CD14-positive monocyte (primary cell): ENCODE results near the gene MYH7B. TPM values are rescaled to one million over a fixed set of nuclear protein-coding genes. Genes with fewer than 3 reads are reported as not detected.

Source experiments
- DNase-seq, 3 donors: peaks; one replicate each; pipeline ENCODE4 v3.0.0-alpha.2; 2011 to 2022
- H2AFZ ChIP-seq: 2 replicates; pipeline ENCODE4 v1.6.0; 2012; ENCODE audit warnings: mild to moderate bottlenecking, low read depth, low read length, inconsistent platforms; ENCODE audit not compliant: insufficient read depth, poor library complexity, severe bottlenecking
- H3K27ac ChIP-seq, 2 donors: 1 replicate in 1 of 2; 2 replicates in 1 of 2; pipeline ENCODE4 v1.5.1; 2012 to 2013; ENCODE audit warnings: low read length in 2 of 2, control low read depth in 1 of 2, inconsistent platforms in 1 of 2, low read depth in 1 of 2, mild to moderate bottlenecking in 1 of 2
- H3K27me3 ChIP-seq, 2 donors: one replicate each; pipeline versions ENCODE4 v1.6.0 to v1.6.1; 2011 to 2013; ENCODE audit warnings: low read length in 2 of 2; ENCODE audit not compliant: control insufficient read depth in 2 of 2, insufficient read depth in 2 of 2
- H3K36me3 ChIP-seq, 2 donors: replicated peaks in 1 of 2; 1 replicate in 1 of 2; 2 replicates in 1 of 2; pipeline versions ENCODE4 v1.5.1 to v1.6.1; 2012 to 2013; ENCODE audit warnings: low read length in 2 of 2, control low read depth in 1 of 2, inconsistent platforms in 1 of 2, mild to moderate bottlenecking in 1 of 2; ENCODE audit not compliant: insufficient read depth in 2 of 2, control insufficient read depth in 1 of 2
- H3K4me1 ChIP-seq, 2 donors: 1 replicate in 1 of 2; 2 replicates in 1 of 2; pipeline versions ENCODE4 v1.5.1 to v1.6.1; 2012 to 2013; ENCODE audit warnings: low read length in 2 of 2, control low read depth in 1 of 2, inconsistent platforms in 1 of 2, mild to moderate bottlenecking in 1 of 2, moderate library complexity in 1 of 2; ENCODE audit not compliant: insufficient read depth in 2 of 2, control insufficient read depth in 1 of 2
- H3K4me2 ChIP-seq: replicated peaks from 2 replicates; pipeline ENCODE3; 2012; ENCODE audit warnings: low read length, moderate library complexity, mild to moderate bottlenecking; ENCODE audit not compliant: poor library complexity, severe bottlenecking; ENCODE audit errors: extremely low read depth
- H3K4me3 ChIP-seq, 3 experiments: fragments of 200-600 bp in 1 of 3; sonication (generic) in 1 of 3; replicated peaks in 1 of 3; 1 replicate in 2 of 3; 2 replicates in 1 of 3; pipeline ENCODE4 v1.5.1; 2011 to 2013; ENCODE audit warnings: low read length in 3 of 3, mild to moderate bottlenecking in 3 of 3, control low read depth in 2 of 3, low read depth in 2 of 3, inconsistent platforms in 1 of 3, moderate library complexity in 1 of 3
- H3K79me2 ChIP-seq: 2 replicates; pipeline ENCODE4 v1.6.0; 2012; ENCODE audit warnings: mild to moderate bottlenecking, control low read depth, inconsistent platforms, low read length, moderate library complexity; ENCODE audit not compliant: insufficient read depth
- H3K9ac ChIP-seq: 2 replicates; pipeline ENCODE4 v1.6.0; 2017; ENCODE audit warnings: low read length, mild to moderate bottlenecking; ENCODE audit not compliant: insufficient read depth, poor library complexity, severe bottlenecking
- H3K9me3 ChIP-seq, 2 donors: replicated peaks in 1 of 2; 1 replicate in 1 of 2; 2 replicates in 1 of 2; pipeline versions ENCODE4 v1.5.1 to v1.6.1; 2012 to 2013; ENCODE audit warnings: low read length in 2 of 2, control low read depth in 1 of 2; ENCODE audit not compliant: control insufficient read depth in 1 of 2, insufficient read depth in 1 of 2
- H4K20me1 ChIP-seq: 2 replicates; pipeline ENCODE4 v1.6.0; 2012; ENCODE audit warnings: mild to moderate bottlenecking, low read length, control low read depth, moderate library complexity; ENCODE audit not compliant: insufficient read depth
- H3K27ac Mint-ChIP-seq, 7 donors: one replicate each; pipeline ENCODE4 v1.8.0; 2020; ENCODE audit warnings: mild to moderate bottlenecking in 7 of 7, mixed read lengths in 7 of 7, moderate library complexity in 6 of 7, inconsistent platforms in 2 of 7
- H3K27me3 Mint-ChIP-seq, 3 donors: one replicate each; pipeline ENCODE4 v1.8.0; 2021 to 2022; ENCODE audit warnings: low read depth in 3 of 3, mild to moderate bottlenecking in 3 of 3, mixed read lengths in 3 of 3, moderate library complexity in 3 of 3, inconsistent platforms in 1 of 3
- H3K36me3 Mint-ChIP-seq, 2 donors: one replicate each; pipeline ENCODE4 v1.8.0; 2020; ENCODE audit warnings: mixed read lengths in 2 of 2, inconsistent platforms in 1 of 2, mild to moderate bottlenecking in 1 of 2
- H3K4me1 Mint-ChIP-seq: one replicate; pipeline ENCODE4 v1.8.0; 2020; ENCODE audit warnings: mild to moderate bottlenecking, mixed read lengths
- H3K4me3 Mint-ChIP-seq, 2 donors: one replicate each; pipeline ENCODE4 v1.8.0; 2020; ENCODE audit warnings: mild to moderate bottlenecking in 2 of 2, mixed read lengths in 2 of 2, moderate library complexity in 1 of 2
- H3K9me3 Mint-ChIP-seq, 7 donors: one replicate each; pipeline ENCODE4 v1.8.0; 2020 to 2022; ENCODE audit warnings: mixed read lengths in 7 of 7, mild to moderate bottlenecking in 6 of 7, moderate library complexity in 6 of 7, inconsistent platforms in 2 of 7
- CTCF ChIP-seq: fragments of 200-600 bp; IDR thresholded peaks from one replicate; pipeline ENCODE4 v1.8.0; 2022; ENCODE audit warnings: antibody characterized with exemption, mild to moderate bottlenecking
- WGBS: methylation state at CpG from one replicate; pipeline ENCODE4 v1.1.5; 2013; ENCODE audit warnings: missing lambda C conversion rate; ENCODE audit not compliant: insufficient coverage; 5-methylcytosine and 5-hydroxymethylcytosine counted together
- intact Hi-C, 2 donors: fragments of 100-400 bp; cut with micrococcal nuclease; formaldehyde crosslinking; loops; one replicate each; pipeline versions ENCODE4 v1.15.0 to v1.15.1; 2023
- polyA plus RNA-seq, 3 donors: library from polyadenylated mRNA; depleted of rRNA in 1 of 3; unstranded in 2 of 3; stranded (reverse) in 1 of 3; fragments of 300-500 nt in 2 of 3; fragments of >200 nt in 1 of 3; fragmentation: Illumina TruSeq in 2 of 3; gene quantifications; 1 replicate in 2 of 3; 2 replicates in 1 of 3; pipeline ENCODE4 v1.2.3, GENCODE V29; 2012 to 2021

Gene MYH7B
- polyA plus RNA-seq, 3 donors: 0.75 TPM; not detected in 2

GRCh38 chr20:34970846-34971560, 15.3 kb downstream of the MYH7B start:
- no peak overlapping the region for H3K9ac ChIP-seq
- no peak overlapping the region for H3K4me2 ChIP-seq
- H4K20me1 ChIP-seq: no peaks in the 10 kb centered on the region
- no peak overlapping the region for H2AFZ ChIP-seq
- no peaks in the 10 kb centered on the region for H3K36me3 Mint-ChIP-seq
- H3K4me1 Mint-ChIP-seq: no peaks in the 10 kb centered on the region
- no peak overlapping the region for H3K27ac Mint-ChIP-seq
- H3K9me3 ChIP-seq: no peaks in the 10 kb centered on the region
- no peaks in the 10 kb centered on the region for H3K36me3 ChIP-seq
- H3K9me3 Mint-ChIP-seq: peaks cover 0 to 3% (median 0%) of the 10 kb centered on the region in 7 donors
- no peak overlapping the region for H3K4me3 Mint-ChIP-seq
- no peaks in the 10 kb centered on the region for H3K79me2 ChIP-seq
- H3K27me3 ChIP-seq: no peaks in the 10 kb centered on the region
- no peak for DNase-seq
- no peaks in the 10 kb centered on the region for H3K4me1 ChIP-seq
- TF ChIP-seq CTCF: no peak
- peaks cover 1 to 2% (median 1%) of the 10 kb centered on the region in 3 donors for H3K27me3 Mint-ChIP-seq
- intact Hi-C loops: no loop called here
- WGBS: 96% methylated on average over 8 of the region's 9 CpGs
- H3K27ac ChIP-seq: no peak overlapping the region
- no peak overlapping the region for H3K4me3 ChIP-seq

- Mint-ChIP-seq H3K27me3 (peaks cover 1 to 4% (median 2%) of the 10 kb centered on the region in 3 donors), H3K9me3 (peaks cover 0 to 3% (median 0%) of the 10 kb centered on the region in 7 donors), H3K36me3 (no peaks in the 10 kb centered on the region), H3K4me1 (no peaks in the 10 kb centered on the region), H3K27ac (no peak overlapping the region), H3K4me3 (no peak overlapping the region)
- Histone ChIP-seq H3K27me3 (no peaks in the 10 kb centered on the region), H4K20me1 (no peaks in the 10 kb centered on the region), H3K79me2 (no peaks in the 10 kb centered on the region), H3K4me2 (no peak overlapping the region), H3K9ac (no peak overlapping the region), H3K36me3 (no peaks in the 10 kb centered on the region), H3K4me1 (no peaks in the 10 kb centered on the region), H3K27ac (no peak overlapping the region), H3K9me3 (no peaks in the 10 kb centered on the region), H2AFZ (no peak overlapping the region), H3K4me3 (no peak overlapping the region)
- DNase-seq: no peak
- WGBS: 89% methylated on average over 9 of the region's 10 CpGs
- TF ChIP-seq CTCF: no peak
- intact Hi-C loops: no loop called here
These were observed 16.0 kb downstream of the MYH7B start for GRCh38 chr20:34971561-34972235.
